ENCODE data around the gene DIP2B.

DIP2B gene

DNA sequence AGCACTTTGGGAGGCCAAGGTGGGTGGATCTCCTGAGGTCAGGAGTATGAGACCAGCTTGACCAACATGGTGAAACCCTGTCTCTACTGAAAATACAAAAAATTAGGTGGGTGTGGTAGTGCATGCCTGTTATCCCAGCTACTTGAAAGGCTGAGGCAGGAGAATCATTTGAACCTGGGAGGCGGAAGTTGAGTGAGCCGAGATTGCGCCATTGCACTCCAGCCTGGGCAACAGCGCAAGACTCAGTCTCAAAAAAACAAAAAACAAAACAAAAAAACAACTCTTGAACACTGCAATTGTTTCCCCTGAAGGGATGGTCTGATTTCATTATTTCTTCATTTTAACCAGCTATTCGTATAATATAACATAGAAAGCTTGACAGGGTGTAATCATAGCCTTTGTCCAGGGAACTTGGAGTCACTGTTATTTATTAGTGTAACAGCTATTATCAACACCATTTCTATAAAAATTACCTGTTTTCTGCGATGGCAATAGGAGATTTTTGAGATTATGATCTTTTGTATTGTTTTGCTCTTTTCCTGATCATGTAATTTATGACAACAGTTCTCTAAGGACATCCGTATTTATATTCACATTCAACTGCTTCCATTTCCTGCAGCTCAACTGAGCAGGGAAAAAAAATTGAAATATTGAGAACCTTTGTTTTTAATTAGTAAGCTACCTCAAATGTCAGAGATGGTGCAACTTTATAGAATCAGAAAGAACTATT, 94.7 kb downstream of the DIP2B start:
- Histone ChIP-seq H3K27me3 (ENCODE audit: low read depth, low read length) (no peaks in the 10 kb centered on the region), H4K20me1 (ENCODE audit: insufficient read depth, low read length) (no peaks in the 10 kb centered on the region), H3K4me1 (ENCODE audit: low read length) (peaks cover 15% of the 10 kb centered on the region), H3K9ac (ENCODE audit: low read length) (no peak overlapping the region), H3K36me3 (replicated peaks; ENCODE audit: low read depth, low read length) (no peaks in the 10 kb centered on the region), H3K4me2 (ENCODE audit: low read length) (no peak overlapping the region), H3K9me3 (ENCODE audit: insufficient read depth, low read length) (no peaks in the 10 kb centered on the region), H3K4me3 (ENCODE audit: low read length) (no peak overlapping the region), H2AFZ (ENCODE audit: low read depth, low read length) (no peak overlapping the region), H3K79me2 (ENCODE audit: low read length) (peaks cover 6% of the 10 kb centered on the region; the same call in 1 of the 2 replicates), H3K27ac (ENCODE audit: low read length) (no peak overlapping the region)
- no peak for TF ChIP-seq EZH2phosphoT487 (IDR thresholded peaks at IDR 0.05; ENCODE audit: low read depth)
- TF ChIP-seq, protein P1, sequence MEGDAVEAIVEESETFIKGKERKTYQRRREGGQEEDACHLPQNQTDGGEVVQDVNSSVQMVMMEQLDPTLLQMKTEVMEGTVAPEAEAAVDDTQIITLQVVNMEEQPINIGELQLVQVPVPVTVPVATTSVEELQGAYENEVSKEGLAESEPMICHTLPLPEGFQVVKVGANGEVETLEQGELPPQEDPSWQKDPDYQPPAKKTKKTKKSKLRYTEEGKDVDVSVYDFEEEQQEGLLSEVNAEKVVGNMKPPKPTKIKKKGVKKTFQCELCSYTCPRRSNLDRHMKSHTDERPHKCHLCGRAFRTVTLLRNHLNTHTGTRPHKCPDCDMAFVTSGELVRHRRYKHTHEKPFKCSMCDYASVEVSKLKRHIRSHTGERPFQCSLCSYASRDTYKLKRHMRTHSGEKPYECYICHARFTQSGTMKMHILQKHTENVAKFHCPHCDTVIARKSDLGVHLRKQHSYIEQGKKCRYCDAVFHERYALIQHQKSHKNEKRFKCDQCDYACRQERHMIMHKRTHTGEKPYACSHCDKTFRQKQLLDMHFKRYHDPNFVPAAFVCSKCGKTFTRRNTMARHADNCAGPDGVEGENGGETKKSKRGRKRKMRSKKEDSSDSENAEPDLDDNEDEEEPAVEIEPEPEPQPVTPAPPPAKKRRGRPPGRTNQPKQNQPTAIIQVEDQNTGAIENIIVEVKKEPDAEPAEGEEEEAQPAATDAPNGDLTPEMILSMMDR (IDR thresholded peaks at IDR 0.05; ENCODE audit: low read depth, low read length), result no peak

DNA sequence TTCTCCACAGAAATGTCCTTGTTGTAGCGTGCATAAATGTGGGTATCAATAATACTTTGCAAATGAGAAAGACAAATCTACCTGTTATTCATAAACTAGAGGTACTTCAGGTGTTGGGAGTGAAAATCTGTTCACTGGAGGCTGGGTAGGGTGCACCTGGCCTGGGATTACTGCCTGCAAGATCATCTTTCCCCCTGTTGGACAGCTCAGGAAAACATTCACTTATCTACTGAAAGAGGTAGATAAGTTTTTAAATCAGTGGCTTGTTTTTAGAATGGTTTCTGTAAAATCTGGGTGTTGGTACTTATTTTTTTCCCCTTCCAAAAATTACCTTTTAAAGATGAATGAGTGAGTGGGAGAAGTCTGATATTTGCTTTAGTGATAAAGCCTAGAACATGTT, 95.6 kb downstream of the DIP2B start:
- TF ChIP-seq, protein P1 (IDR thresholded peaks at IDR 0.05; ENCODE audit: low read depth, low read length), result no peak
- no peak for TF ChIP-seq EZH2phosphoT487 (IDR thresholded peaks at IDR 0.05; ENCODE audit: low read depth)
- Histone ChIP-seq H3K27me3 (ENCODE audit: low read depth, low read length) (no peaks in the 10 kb centered on the region), H3K4me3 (ENCODE audit: low read length) (no peak overlapping the region), H3K4me1 (ENCODE audit: low read length) (peaks cover 15% of the 10 kb centered on the region), H3K9ac (ENCODE audit: low read length) (no peak overlapping the region), H2AFZ (ENCODE audit: low read depth, low read length) (no peak overlapping the region), H3K4me2 (ENCODE audit: low read length) (no peak overlapping the region), H4K20me1 (ENCODE audit: insufficient read depth, low read length) (no peaks in the 10 kb centered on the region), H3K36me3 (replicated peaks; ENCODE audit: low read depth, low read length) (no peaks in the 10 kb centered on the region), H3K27ac (ENCODE audit: low read length) (no peak overlapping the region), H3K9me3 (ENCODE audit: insufficient read depth, low read length) (no peaks in the 10 kb centered on the region), H3K79me2 (ENCODE audit: low read length) (peaks cover 6% of the 10 kb centered on the region; the same call in 1 of the 2 replicates)

DNA sequence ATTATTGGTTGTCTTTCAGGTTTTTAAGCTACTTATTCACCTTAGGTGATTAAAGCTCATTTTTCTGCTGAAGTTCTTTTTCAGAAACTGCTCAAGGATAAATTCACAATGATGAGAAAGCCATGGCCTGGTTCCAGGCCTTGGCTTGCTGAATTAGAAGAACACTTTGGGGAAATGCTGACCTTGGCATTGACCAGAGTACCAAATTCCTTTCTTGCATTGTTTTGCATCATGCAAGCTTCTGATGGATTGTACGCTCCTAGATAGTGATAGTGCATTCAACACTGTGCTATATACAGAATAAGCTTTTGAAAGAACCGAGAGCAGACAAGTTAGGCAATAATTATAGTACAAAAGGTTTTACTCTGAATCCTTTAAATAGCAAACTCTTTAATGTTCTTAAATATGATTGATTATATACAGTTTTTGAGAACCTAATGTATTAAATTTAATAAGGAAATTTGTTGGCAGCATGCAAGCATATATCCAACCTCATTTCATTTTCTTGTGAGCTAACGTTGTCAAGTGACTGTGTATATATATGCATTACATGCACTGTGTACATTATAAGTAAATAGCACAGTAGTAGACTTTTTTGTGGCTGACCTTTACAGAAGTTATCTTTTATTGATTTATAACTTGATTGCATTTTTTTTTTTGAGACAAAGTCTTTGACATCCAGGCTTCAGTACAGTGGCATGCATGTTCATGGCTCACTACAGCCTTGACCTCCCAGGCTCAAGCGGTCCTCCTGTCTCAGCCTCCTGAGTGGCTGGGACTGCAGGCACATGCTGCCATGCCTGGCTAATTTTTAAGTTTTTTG, 99.2 kb downstream of the DIP2B start:
- H4K20me1 ChIP-seq (ENCODE audit: insufficient read depth, low read length), result no peaks in the 10 kb centered on the region
- H3K9ac ChIP-seq (ENCODE audit: low read length), result no peak overlapping the region
- H3K9me3 ChIP-seq (ENCODE audit: insufficient read depth, low read length), result no peaks in the 10 kb centered on the region
- no peak for TF ChIP-seq EZH2phosphoT487 (IDR thresholded peaks at IDR 0.05; ENCODE audit: low read depth)
- TF ChIP-seq, protein P1 (IDR thresholded peaks at IDR 0.05; ENCODE audit: low read depth, low read length), result no peak
- H3K27me3 ChIP-seq (ENCODE audit: low read depth, low read length), result no peaks in the 10 kb centered on the region
- peaks cover 6% of the 10 kb centered on the region; the same call in 1 of the 2 replicates for H3K79me2 ChIP-seq (ENCODE audit: low read length)
- H3K4me3 ChIP-seq (ENCODE audit: low read length), result no peak overlapping the region
- H3K4me2 ChIP-seq (ENCODE audit: low read length), result no peak overlapping the region
- no peaks in the 10 kb centered on the region for H3K4me1 ChIP-seq (ENCODE audit: low read length)
- H2AFZ ChIP-seq (ENCODE audit: low read depth, low read length), result no peak overlapping the region
- H3K27ac ChIP-seq (ENCODE audit: low read length), result no peak overlapping the region
- H3K36me3 ChIP-seq (replicated peaks; ENCODE audit: low read depth, low read length), result no peaks in the 10 kb centered on the region

DNA sequence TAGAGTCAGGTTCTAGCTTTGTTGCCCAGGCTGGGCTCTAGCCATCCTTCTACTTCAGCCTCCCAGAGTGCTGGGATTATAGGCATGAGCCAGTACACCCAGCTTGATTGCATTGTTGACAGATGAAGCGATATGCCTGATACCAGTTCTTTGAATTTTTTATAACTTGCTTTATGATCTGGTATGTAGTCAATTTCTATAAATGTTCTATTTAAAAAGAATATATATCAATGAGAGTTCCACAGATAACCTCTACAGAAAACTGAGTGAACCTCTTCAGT, 99.8 kb downstream of the DIP2B start:
- Histone ChIP-seq H3K27ac (ENCODE audit: low read length) (no peak overlapping the region), H4K20me1 (ENCODE audit: insufficient read depth, low read length) (no peaks in the 10 kb centered on the region), H3K4me2 (ENCODE audit: low read length) (no peak overlapping the region), H3K4me1 (ENCODE audit: low read length) (no peaks in the 10 kb centered on the region), H3K36me3 (replicated peaks; ENCODE audit: low read depth, low read length) (no peaks in the 10 kb centered on the region), H3K9me3 (ENCODE audit: insufficient read depth, low read length) (no peaks in the 10 kb centered on the region), H3K4me3 (ENCODE audit: low read length) (no peak overlapping the region), H3K9ac (ENCODE audit: low read length) (no peak overlapping the region), H3K79me2 (ENCODE audit: low read length) (peaks cover 6% of the 10 kb centered on the region; the same call in 1 of the 2 replicates), H2AFZ (ENCODE audit: low read depth, low read length) (no peak overlapping the region), H3K27me3 (ENCODE audit: low read depth, low read length) (no peaks in the 10 kb centered on the region)
- TF ChIP-seq EZH2phosphoT487 (IDR thresholded peaks at IDR 0.05; ENCODE audit: low read depth), result no peak

Measured in OCI-LY3 (cell line).